22Rv1 (cell line): ENCODE results near the gene PTH2R.

ENCODE experiments used
- CTCF ChIP-seq: fragments of 450-650 bp; IDR thresholded peaks from 2 replicates; pipeline ENCODE4 v1.5.1; 2017; ENCODE audit warnings: mild to moderate bottlenecking
- ZFX ChIP-seq: fragments of 450-650 bp; IDR thresholded peaks from 2 replicates; pipeline ENCODE4 v1.6.1; 2017; ENCODE audit warnings: antibody characterized with exemption, borderline replicate concordance

- TF ChIP-seq CTCF (no peak), ZFX (no peak)
These were observed 16.7 kb upstream of the PTH2R start for GRCh38 chr2:208389940-208390339.
